ELR (cell line): ENCODE data around the gene LRP5.
"Not testable (repeated sequence)": the region's sequence is repeated elsewhere in the genome, so short reads cannot be mapped to it uniquely, and the experiment has no call there.

ENCODE experiments used
- DNase-seq: peaks from one replicate; pipeline ENCODE4 v3.0.0-alpha.2; 2015; ENCODE audit warnings: low read depth

LRP5 gene

DNA sequence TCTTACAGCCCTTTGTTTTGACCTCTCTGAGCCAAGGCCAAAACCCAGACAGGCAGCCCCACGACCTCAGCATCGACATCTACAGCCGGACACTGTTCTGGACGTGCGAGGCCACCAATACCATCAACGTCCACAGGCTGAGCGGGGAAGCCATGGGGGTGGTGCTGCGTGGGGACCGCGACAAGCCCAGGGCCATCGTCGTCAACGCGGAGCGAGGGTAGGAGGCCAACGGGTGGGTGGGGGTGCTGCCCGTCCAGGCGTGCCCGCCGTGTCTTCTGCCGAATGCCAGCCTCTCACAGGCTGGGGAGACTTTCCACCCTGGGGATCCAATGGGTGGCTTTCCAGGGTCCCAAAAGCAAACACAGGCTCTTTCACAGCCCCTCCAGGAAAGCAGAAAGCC is 111.1 kb downstream of the LRP5 start:
- no peak for DNase-seq

GRCh38 chr11:68424101-68424632 is 111.8 kb downstream of the LRP5 start:
- DNase-seq = no peak

GRCh38 chr11:68424981-68425865 is 112.8 kb downstream of the LRP5 start:
- no peak for DNase-seq

- no peak for DNase-seq
These were observed 113.5 kb downstream of the LRP5 start for GRCh38 chr11:68425866-68426380.

DNA sequence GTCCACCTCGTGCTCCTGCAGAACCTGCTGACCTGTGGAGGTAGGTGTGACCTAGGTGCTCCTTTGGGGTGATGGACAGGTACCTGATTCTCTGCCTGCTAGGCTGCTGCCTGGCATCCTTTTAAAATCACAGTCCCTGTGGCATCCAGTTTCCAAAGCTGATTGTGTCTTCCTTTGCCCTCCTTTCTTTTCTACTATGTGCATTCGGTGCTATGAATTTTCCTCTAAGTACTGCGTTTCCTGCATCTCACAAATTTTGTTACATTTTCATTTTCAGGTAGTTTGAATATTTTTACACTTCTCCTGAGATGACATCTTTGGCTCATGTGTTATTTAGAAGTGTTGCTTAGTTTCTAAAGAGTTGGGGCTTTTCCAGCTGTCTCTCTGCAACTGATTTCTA is 117.3 kb downstream of the LRP5 start:
- DNase-seq = no peak

DNA sequence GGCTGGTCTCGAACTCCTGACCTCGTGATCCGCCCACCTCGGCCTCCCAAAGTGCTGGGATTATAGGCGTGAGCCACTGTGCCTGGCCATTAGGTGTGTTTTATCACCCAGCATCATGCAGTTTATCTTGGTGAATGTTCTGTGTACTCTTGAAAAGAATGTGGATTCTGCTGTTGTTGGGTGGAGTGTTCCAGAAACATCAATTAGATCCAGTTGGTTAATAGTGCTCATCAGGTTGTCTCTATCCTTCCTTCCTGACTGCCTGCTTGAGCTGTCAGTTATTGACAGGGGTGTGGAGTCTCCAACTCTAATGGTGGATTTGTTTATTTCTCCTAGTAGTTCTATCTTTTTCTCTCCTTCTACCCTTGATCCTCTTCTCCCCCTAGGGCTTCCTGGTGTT is 118.0 kb downstream of the LRP5 start:
- no peak for DNase-seq

DNA sequence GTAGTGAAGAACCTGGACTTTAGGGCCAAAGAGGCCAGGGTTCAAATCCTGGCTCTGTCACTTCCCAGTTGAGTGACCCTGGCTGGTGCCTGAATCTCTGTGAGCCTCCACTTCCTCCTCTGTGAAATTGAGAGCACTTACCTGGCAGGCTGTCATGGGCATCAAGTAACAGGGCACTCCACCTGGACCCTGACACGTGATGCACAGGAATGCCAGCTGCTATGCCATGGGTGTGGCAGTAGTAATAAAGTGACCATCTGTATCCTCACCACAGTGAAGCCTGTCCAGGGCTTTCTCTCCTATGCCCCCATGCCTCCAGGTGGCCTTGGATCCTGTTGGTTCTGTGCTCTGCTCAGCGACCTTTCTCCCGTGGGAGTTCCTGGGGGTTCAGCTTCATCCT is 118.4 kb downstream of the LRP5 start:
- no peak for DNase-seq

GRCh38 chr11:68431984-68432645 is 119.7 kb downstream of the LRP5 start:
- DNase-seq = no peak

DNA sequence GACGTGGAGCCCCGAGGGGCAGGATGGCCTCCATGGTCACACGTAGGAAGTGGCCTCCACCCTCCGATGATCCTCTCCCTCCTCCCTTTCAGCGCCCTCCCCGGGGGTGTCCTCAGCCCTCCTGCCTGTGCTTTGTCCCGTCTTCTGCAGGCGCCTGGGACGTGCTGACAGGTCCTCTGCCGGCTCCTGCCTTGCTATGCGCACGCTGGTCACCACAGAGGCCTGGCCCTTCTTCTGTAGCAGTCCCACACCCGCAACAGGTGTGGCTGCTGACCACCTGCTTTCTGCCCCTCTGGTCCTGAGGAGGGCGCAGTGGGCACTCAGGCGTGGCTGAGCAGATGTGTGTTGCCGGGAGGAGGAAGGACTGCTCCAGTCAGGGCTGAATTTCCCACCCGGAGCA is 120.5 kb downstream of the LRP5 start:
- DNase-seq = no peak

GRCh38 chr11:68433541-68433940 is 121.2 kb downstream of the LRP5 start:
- no peak for DNase-seq

DNA sequence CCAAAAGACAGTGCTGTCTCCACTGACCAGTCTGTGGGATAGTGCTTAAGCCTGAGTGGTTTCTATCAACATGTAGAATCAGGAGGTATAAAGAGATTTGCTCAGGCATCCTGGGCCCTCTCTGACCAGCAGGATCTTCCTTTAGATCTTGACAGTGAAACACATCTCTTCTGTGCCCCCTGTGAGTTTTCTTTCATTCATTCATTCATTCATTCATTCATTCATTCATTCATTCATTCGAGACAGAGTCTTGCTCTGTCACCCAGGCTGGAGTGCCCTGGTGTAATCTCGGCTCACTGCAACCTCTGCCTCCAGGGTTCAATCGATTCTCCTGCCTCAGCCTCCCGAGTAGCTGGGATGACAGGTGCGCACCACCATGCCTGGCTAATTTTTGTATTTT is 121.8 kb downstream of the LRP5 start:
- DNase-seq = not testable (repeated sequence)

DNA sequence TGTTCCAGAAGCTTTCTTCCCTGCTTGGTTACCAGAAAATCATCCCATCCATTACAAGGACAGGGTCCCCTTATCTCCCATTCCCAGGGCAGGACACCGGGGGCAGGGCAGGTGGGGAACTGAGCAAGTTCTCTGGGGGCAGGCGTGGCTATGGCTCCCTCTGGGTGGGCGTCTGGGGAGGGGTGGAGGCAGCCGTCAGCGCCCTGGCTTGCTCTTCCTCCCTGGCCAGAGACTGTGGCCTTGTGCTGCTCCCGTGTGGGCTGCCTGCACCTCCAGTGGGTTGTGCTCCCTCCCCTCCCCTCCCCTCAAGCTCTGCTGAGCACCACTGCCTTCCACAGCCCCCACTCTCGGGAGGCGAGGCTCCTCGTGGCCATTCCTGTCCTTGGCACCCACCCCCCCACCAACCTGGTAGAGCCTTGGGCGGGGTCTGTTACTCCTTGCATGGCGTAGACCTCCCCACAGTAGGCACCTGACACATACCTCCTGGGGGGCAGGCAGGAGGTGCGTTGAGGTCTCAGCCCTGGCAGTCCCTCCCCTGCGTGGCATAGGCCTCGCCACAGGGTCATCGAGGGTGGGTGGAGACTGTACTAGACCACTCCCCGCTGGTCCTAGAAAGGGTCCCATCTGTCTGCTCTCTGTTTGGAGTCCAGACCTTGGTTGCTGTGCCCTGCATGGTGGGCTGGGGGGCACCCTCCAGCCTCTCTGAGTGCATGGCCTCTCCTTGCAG is 123.9 kb downstream of the LRP5 start:
- DNase-seq = no peak

DNA sequence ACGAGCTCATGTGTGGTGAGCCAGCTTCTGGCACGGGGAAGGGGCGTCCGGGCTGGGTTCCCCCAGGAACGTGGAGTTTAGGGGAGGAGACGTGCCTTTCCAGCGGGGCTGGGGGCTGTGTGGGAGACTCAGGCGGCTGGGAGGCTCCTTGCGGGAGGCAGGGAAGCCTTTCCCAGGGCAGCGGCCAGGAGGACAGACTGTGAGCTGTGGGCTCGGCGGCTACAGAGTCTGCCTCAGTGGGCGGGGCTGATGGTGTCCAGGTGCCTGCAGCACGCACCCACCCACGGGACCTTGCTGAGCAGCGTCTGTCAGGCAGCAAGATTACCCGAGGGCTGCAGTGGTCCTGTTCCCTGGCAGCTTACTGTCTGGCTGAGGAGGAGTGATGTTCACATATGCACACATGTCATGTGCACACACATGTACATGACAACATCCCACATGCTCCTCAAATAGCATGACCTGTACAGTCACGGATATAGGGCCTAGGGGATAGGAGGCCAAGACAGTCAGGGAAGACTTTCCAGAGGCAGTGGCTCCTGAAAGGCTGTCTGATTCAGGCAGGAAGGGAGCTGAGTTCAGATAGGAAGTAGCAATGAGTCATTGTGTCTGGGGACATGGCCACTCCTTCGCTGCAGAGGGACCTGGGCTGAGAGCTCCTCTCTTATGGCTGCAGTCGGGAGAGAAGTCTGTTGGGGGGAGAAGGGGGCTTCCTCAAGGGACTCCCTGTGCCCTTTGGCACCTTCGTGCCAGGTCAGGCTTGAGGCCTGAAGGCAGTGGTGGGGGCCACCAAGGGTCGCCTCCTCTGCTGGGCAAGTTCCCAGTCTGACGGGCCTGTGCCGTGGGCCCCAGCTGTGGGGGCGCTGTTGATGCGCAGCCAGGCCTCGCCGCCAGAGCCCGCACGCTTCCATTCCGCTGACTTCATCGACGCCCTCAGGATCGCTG is 124.9 kb downstream of the LRP5 start:
- DNase-seq = peak; percentile 88

- DNase-seq = no peak
These were observed 125.7 kb downstream of the LRP5 start for GRCh38 chr11:68437927-68438657.

- no peak for DNase-seq
These were observed 126.4 kb downstream of the LRP5 start for GRCh38 chr11:68438658-68439259.

DNA sequence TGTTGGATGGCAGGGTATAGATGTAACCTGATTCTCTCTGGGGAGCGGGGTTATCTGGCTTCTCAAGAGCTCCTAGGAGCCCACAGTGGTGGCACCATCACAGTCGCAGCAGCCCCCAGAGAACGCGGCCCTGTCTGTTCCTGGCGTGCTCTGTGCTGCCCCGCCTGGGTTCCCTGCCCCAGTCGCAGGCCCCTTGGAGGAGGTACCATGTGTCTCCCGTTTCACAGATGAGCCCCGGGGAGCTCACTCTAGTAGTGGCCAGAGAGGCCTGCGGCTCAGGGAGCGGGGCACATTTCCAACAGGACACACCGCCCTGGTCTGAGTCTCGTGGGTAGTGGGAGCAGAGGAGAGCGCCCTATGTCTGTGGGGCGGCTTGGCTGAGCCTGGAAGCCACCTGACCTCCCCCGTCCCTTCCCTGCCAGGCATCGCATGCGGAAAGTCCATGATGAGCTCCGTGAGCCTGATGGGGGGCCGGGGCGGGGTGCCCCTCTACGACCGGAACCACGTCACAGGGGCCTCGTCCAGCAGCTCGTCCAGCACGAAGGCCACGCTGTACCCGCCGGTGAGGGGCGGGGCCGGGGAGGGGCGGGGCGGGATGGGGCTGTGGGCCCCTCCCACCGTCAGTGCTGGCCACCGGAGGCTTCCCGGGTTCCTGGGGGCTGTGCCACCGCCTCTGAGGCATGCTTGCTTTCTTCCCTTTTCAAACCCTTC is 127.1 kb downstream of the LRP5 start:
- DNase-seq = no peak

DNA sequence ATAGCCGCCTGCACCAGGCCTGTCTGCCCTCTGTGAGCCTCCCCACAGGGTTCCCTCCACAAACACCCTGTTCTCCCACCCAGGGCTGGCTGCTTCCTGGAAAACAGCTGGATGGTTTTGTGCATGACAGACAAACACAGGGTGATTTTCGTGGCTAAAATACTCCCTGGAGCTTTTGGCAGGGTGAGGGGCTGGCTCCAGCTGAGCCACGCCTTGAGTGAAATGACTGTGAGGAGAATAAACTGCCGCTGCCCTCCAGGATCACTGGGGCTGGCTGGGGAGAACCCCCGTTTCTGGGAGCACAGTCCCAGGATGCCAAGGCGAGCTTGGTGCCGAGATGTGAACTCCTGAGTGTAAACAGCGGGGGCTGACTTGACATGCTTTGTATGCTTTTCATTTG is 127.8 kb downstream of the LRP5 start:
- no peak for DNase-seq

GRCh38 chr11:68441466-68442230 is 129.3 kb downstream of the LRP5 start:
- no peak for DNase-seq

DNA sequence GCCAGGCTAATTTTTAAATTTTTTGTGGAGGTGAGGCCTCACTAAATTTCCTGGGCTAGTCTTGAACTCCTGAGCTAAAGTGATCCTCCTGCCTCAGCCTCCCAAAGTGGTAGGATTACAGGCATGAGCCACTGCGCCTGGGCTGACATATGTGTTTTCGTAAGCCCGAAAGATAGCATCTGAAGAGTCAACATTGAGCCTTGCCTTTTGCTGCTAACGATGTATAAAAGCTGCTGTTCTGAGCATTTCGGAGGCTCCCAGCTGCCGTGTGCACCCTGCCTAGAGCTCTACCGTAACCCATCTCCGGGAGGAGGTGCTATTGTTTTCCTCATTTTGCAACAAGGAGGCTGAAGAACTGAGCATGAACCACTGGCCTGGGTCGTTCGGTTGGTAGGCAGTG is 130.0 kb downstream of the LRP5 start:
- DNase-seq = no peak
